PC-3 (cell line): ENCODE data around the gene TAGLN. TPM values are rescaled to one million over a fixed set of nuclear protein-coding genes. Genes with fewer than 3 reads are reported as not detected.

Experiments
- ATAC-seq: fragments of 200-7000 bp; cut with Tn5 transposase; 2 replicates; pipeline ENCODE4 v1.9.1; 2020; ENCODE audit warnings: mild to moderate bottlenecking, moderate library complexity
- BruUV-seq: library from RNA; stranded (reverse); fragments of 400-500 nt; replicated peaks from 2 replicates; lab custom pipeline; 2021; lab: Mats Ljungman, UMichigan
- CTCF ChIA-PET: fragments of 300-600 bp; sonication (Branson Sonifier 250); formaldehyde crosslinking; loops from one replicate; lab custom pipeline; 2022; ENCODE audit warnings: antibody characterized with exemption; lab: Charles Lee
- POLR2A ChIA-PET: fragments of 300-600 bp; sonication (Branson Sonifier 250); formaldehyde crosslinking; loops from one replicate; lab custom pipeline; 2022; ENCODE audit warnings: antibody characterized with exemption; ENCODE audit not compliant: unreplicated experiment; lab: Charles Lee
- DNase-seq: peaks from one replicate; pipeline ENCODE4 v3.0.0-alpha.2; 2015
- H2AFZ ChIP-seq: fragments of 300-600 bp; sonication (generic); 2 replicates; pipeline ENCODE4 v1.6.0; 2016; ENCODE audit warnings: antibody characterized with exemption, low read length
- H3F3A ChIP-seq: fragments of 300-600 bp; sonication (generic); one replicate; pipeline ENCODE4 v1.6.0; 2017; ENCODE audit warnings: antibody characterized with exemption, low read length, control low read depth, mild to moderate bottlenecking; ENCODE audit not compliant: unreplicated experiment
- H3K27ac ChIP-seq: fragments of 300-600 bp; sonication (generic); 2 replicates; pipeline ENCODE4 v1.5.1; 2016; ENCODE audit warnings: mild to moderate bottlenecking, low read length
- H3K27me3 ChIP-seq: fragments of 300-600 bp; sonication (generic); 2 replicates; pipeline ENCODE4 v1.6.1; 2016; ENCODE audit warnings: low read length, mixed read lengths
- H3K36me3 ChIP-seq: fragments of 300-600 bp; sonication (generic); 2 replicates; pipeline ENCODE4 v1.6.1; 2016; ENCODE audit warnings: low read depth, mixed run types, low read length, mixed read lengths
- H3K4me1 ChIP-seq: fragments of 300-600 bp; sonication (generic); 2 replicates; pipeline ENCODE4 v1.5.1; 2016; ENCODE audit warnings: low read length; ENCODE audit not compliant: insufficient read depth
- H3K4me2 ChIP-seq: fragments of 300-600 bp; sonication (generic); 2 replicates; pipeline ENCODE4 v1.6.0; 2016; ENCODE audit warnings: low read length
- H3K4me3 ChIP-seq: fragments of 300-600 bp; sonication (generic); 2 replicates; pipeline ENCODE4 v1.5.1; 2016; ENCODE audit warnings: mild to moderate bottlenecking, low read length, mixed read lengths
- H3K79me2 ChIP-seq: fragments of 300-600 bp; sonication (generic); 2 replicates; pipeline ENCODE4 v1.6.1; 2017; ENCODE audit warnings: low read length, mixed read lengths
- H3K9ac ChIP-seq: fragments of 300-600 bp; sonication (generic); 2 replicates; pipeline ENCODE4 v1.6.0; 2016; ENCODE audit warnings: mild to moderate bottlenecking, low read length
- H3K9me2 ChIP-seq: fragments of 300-600 bp; sonication (generic); replicated peaks from 2 replicates; pipeline ENCODE4 v1.6.1; 2016; ENCODE audit warnings: mixed run types, low read length, mixed read lengths
- H3K9me3 ChIP-seq: fragments of 300-600 bp; sonication (generic); 2 replicates; pipeline ENCODE4 v1.6.1; 2016; ENCODE audit warnings: low read length, mixed read lengths
- H4K20me1 ChIP-seq: fragments of 300-600 bp; sonication (generic); 2 replicates; pipeline ENCODE4 v1.6.1; 2016; ENCODE audit warnings: low read length, mixed read lengths
- CTCF ChIP-seq: fragments of 300-600 bp; sonication (generic); conservative IDR thresholded peaks from 2 replicates; pipeline ENCODE4 v1.5.1; 2017; ENCODE audit warnings: antibody characterized with exemption, low read depth, mild to moderate bottlenecking, low read length
- EZH2 ChIP-seq: fragments of 300-600 bp; sonication (generic); IDR thresholded peaks from one replicate; pipeline ENCODE4 v1.6.1; 2017; ENCODE audit warnings: antibody characterized with exemption, mild to moderate bottlenecking, low read length; ENCODE audit not compliant: unreplicated experiment
- EZH2phosphoT487 ChIP-seq: fragments of 300-600 bp; sonication (generic); IDR thresholded peaks from 2 replicates; pipeline ENCODE4 v1.6.1; 2018; ENCODE audit warnings: mild to moderate bottlenecking, antibody characterized with exemption, low read length, borderline replicate concordance
- intact Hi-C: fragments of 100-400 bp; cut with micrococcal nuclease; formaldehyde crosslinking; loops from 2 replicates; pipeline ENCODE4 v1.9.0; 2023
- total RNA-seq: library from RNA; depleted of rRNA; stranded (reverse); fragments of >200 nt; gene quantifications from 2 replicates; pipeline ENCODE4 v1.2.3, GENCODE V29; 2014

TAGLN gene
- total RNA-seq, 1 experiment from 2014 or later, result 10.3 TPM

DNA sequence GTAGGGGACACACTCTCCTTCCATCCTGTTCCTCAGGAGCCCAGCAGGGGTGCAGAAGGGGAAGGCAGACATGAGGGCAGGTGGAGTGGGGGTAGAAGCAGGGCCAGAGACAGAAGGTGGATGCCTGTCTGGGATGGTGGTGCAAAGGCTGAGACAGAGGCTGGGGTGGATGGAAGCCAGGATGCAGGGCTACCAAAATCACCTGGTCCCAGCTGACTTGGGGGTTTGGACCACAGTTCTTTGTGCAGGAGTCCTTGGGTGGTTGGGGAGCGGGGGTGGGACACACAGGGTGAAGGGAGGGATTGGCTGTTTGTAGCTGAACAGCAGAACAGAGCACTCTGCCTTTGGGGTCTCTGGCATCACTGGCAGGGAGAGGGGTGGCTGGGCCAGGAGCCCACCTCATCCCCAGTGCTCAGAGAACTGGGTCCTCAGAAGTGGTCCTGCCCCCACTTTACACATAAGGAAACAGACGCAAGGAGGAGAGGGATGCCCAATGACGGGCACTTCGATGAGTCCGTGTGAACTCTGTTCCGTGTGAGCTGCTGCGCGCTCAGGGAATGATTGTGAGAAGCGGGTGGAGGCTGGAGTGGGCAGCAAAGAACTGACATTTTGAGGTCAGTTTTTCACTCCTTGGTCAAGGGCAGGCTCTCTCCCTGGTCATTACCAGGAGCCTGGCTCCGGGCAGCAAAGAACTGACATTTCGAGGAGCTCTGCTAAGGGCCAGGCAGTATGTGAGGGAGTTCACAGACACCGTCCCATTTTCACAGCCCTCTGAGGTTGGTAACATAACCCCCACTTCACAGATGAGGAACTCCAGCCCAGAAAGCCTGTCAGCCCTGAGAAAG is 1.9 kb downstream of the TAGLN start:
- Histone ChIP-seq H3K27ac (no peak overlapping the region), H3K9me2 (no peaks in the 10 kb centered on the region), H3K27me3 (no peaks in the 10 kb centered on the region), H3K4me3 (no peak overlapping the region), H3F3A (no peaks in the 10 kb centered on the region), H3K79me2 (no peaks in the 10 kb centered on the region), H4K20me1 (no peaks in the 10 kb centered on the region), H3K9ac (no peak overlapping the region), H3K36me3 (peaks cover 4% of the 10 kb centered on the region; the same call in 1 of the 2 replicates), H2AFZ (no peak overlapping the region), H3K4me1 (peaks cover 5% of the 10 kb centered on the region; the same call in 1 of the 2 replicates), H3K9me3 (no peaks in the 10 kb centered on the region), H3K4me2 (no peak overlapping the region)
- intact Hi-C loops, result no loop called here
- POLR2A ChIA-PET, result no interaction called here
- DNase-seq, result no peak
- CTCF ChIA-PET, result no interaction called here
- ATAC-seq, result no peak
- no peak for TF ChIP-seq CTCF
- TF ChIP-seq EZH2, result no peak
- TF ChIP-seq EZH2phosphoT487, result no peak
- no TSS peak for BruUV-seq

DNA sequence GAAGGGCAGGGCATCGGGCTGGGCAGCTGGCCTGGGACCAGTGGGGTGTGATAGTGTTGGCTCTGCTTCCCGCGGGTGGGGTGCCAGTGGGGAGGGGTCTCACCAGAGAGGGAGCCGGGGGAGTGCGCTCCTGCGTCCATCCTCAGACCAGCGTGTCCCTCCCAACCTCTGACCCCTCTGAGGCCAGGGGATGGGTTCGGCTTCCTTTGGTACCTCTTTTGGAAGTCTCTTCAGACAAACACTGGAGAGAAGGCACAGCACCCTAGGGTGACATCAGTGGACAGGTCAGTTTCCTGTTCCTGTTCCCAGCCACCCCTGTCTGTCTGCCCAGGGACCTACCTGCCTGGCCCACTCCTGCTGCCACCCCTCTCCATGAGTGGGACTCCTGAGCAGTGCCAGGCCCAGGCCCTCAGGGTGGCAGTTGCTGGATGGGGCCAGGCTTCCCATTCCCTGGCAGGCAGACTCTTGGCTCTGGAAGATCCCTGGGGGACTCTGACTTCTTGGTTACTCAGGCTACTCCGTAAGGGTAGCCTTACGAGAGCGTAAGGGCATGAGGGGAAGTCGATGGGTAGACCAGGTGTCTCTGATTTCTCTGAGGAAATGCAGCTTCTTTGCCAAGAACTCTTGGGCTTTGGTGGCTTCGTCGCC is 2.6 kb downstream of the TAGLN start:
- no peak overlapping the region for H2AFZ ChIP-seq
- no peak overlapping the region for H3K4me2 ChIP-seq
- ChIA-PET CTCF (no interaction called here), POLR2A (no interaction called here)
- intact Hi-C loops, result no loop called here
- H3K9me3 ChIP-seq, result no peaks in the 10 kb centered on the region
- no peaks in the 10 kb centered on the region for H4K20me1 ChIP-seq
- H3K27ac ChIP-seq, result no peak overlapping the region
- no peak overlapping the region for H3K9ac ChIP-seq
- H3K4me1 ChIP-seq, result peaks cover 5% of the 10 kb centered on the region; the same call in 1 of the 2 replicates
- ATAC-seq, result no peak
- H3K9me2 ChIP-seq, result no peaks in the 10 kb centered on the region
- no TSS peak for BruUV-seq
- H3K27me3 ChIP-seq, result no peaks in the 10 kb centered on the region
- no peak for DNase-seq
- no peak overlapping the region for H3K4me3 ChIP-seq
- no peaks in the 10 kb centered on the region for H3F3A ChIP-seq
- H3K36me3 ChIP-seq, result peaks cover 4% of the 10 kb centered on the region; the same call in 1 of the 2 replicates
- H3K79me2 ChIP-seq, result no peaks in the 10 kb centered on the region
- TF ChIP-seq EZH2 (no peak), CTCF (no peak), EZH2phosphoT487 (no peak)
